ENCODE data around the gene ZC3H12C.

ZC3H12C gene

DNA sequence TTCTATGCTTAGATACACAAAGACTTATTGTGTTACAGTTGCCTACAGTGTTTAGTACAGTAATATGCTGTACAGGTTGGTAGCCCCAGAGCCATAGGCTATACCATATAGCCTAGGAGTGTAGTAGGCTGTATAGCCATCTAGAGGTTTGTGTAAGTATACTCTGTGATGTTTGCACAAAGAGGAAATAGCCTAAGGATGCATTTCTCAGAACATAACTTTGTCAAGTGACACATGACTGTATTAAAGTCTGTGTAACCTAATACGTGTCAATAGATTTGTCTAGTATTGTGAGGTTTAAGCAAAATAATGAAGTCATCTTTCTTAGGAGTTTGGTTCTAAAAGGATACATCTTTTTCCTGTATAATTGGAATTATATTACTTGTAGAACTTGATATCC is 5.5 kb downstream of the ZC3H12C start:
- peak; percentile 51 for DNase-seq

DNA sequence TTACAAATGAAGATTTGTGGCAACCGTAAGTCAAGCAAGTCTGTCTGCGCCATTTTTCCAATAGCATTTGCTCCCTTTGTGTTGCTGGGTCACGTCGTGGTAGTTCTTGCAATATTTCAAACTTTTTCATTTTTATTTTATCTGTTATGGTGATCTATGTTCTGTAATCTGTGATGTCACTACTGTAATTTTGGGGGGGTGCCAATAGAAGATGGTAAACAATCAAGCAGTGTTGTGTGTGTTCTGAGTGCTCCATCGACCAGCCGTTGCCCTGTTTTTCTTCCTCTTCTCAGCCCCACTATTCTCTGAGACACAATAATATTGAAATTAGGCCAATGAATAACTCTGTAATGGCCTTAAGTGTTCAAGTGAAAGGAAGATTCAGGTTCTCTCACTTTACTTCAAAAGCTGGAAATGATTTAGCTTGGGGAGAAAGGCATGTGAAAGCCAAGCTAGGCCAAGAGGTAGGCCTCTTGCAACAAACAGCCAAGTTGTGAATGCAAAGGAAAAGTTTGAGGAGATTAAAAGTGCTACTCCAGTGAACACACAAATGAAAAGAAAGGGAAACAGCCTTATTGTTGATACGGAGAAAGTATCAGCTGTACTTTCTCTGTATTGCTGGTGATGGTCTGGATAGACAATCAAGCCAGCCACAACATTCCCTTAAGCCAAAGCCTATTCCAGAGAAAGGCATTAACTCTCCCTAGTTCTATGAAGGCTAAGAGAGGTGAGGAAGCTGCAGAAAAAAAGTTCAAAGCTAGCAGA is 7.5 kb downstream of the ZC3H12C start:
- no peak for DNase-seq

- no peak for DNase-seq
These were observed 13.6 kb downstream of the ZC3H12C start for GRCh38 chr11:110106713-110107274.

DNA sequence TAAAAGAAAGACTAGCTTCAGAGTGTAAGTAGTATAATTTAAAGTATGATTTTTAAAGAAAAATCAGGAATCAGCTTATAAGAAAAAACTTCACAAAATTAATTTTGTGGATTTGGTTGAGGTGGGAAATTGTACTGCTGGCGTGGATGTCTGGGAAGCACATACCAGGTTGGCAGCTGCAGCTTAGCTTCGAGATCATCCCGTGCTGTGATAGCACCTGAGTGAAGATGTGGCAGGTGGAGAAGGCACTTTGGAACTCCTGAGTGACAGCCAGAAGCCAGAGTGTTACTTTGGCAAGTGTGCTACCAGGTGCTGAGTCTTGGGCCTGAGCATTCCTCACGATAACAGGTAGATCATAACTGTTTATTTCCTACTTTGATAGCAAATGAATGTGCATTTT is 17.7 kb downstream of the ZC3H12C start:
- no peak for DNase-seq

- no peak for DNase-seq
These were observed 19.3 kb downstream of the ZC3H12C start for GRCh38 chr11:110112457-110112856.

DNA sequence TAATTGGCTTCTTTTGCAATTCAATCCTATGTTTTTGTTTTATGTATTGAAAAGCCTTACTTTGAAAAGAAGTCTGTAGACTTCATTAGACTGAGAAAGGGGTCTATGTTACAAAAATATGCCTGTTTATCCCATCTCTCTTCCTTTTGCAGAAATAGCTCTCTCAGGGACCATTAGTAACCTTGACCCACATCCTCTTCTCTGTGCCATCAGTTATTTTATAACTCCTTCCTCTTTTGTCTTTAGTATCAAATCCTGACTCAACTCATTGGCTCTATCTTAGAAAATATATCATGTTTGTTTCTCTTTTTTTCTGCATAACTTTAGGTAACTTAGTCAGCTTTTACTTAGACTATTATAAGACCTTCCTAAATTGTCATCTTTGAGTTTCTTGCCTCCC is 20.3 kb downstream of the ZC3H12C start:
- DNase-seq = peak; percentile 36

DNA sequence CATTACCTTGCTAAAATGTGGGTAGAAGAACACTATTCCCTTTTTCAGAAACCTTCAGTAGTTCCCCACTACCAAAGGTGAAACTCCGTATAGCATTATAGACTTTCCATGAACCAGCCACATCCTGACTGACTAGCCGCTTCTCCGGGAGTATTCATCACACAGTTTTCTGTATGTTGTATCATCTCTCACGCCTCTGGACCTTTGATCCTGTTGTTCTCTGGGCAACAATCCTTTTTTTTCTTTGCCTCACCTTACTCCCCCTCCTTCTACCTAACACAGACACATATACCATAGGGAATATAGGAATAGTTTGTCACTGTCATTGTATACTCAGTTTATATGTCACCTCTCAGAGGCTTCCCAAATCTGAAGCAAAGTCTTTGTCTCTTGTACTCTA is 20.8 kb downstream of the ZC3H12C start:
- no peak for DNase-seq

DNA sequence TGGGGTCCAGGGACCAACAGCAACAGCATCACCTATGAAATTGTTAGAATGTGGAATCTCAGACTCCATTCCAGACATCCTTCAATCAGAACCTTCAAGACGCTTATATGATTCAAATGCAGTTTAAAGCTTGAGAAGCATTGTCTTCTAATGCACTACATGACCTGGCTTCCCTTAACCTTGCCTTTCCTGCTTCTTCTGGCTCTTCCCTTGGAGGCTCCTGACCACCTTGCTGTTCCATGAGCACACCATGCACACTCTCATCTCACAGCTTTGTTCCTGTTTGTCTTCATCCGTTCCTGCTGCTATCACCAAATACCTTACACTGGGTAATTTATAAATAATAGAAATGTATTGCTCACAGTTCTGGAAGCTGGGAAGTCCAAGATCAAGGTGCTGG is 26.1 kb downstream of the ZC3H12C start:
- DNase-seq = no peak

DNA sequence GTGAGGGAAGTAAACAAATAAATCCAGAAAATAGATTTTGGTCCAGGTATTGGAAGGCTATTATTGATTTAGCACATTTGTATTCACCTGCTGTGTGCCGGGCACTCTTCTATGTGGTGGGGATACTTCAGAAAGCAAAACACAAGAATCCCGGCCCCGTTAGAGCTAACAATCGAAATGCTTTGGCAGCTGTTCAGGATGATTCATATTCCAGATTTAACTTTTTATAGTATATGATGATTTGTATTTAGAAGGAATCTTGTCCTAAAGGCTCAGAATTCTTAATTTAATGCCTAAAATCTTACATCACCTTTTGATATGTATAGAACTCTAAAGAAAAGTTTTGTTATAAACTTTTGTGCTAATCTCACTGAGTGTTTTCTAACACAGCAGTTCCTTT is 28.0 kb downstream of the ZC3H12C start:
- DNase-seq = no peak

- no peak for DNase-seq
These were observed 29.8 kb downstream of the ZC3H12C start for GRCh38 chr11:110123003-110123402.

DNA sequence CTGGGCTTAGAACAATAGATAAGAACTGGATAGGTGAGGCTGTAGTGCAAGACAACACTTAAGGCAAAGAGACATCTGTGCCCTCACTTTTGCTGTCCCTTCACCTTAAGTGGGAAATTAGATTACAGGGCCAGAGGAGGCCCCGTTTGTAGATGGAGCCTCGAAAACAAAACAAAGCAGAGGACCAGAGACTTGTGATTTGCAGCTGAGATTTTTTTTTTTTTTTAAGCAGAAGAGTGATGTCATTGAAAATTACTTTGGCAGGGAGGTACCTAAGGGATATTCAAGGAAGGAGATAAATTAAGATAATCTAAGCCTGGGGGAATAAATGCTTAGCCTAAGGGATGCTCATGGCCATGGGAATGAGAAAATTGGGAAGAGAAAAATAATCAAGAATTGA is 31.4 kb downstream of the ZC3H12C start:
- DNase-seq = no peak

DNA sequence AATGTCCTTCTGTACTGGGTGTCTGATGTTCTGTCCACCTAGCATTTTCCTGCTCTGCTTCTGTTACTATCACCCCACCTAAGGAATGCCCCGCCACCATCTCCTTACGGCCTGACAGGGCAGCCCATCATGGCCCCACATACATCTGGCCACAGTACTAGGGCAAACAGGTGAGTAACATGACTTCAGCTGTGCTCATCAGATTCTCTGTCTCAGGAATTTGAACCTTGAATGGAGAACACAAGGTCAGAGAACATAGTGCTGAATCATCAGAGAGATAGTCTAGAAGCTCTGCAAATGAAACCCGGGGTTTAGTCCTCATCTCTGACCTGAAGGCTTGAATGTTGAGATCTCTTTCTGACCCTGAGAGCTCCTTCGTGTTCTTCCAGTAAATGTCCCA is 32.4 kb downstream of the ZC3H12C start:
- no peak for DNase-seq

- DNase-seq = no peak
These were observed 33.7 kb downstream of the ZC3H12C start for GRCh38 chr11:110126936-110127335.

- no peak for DNase-seq
These were observed 35.0 kb downstream of the ZC3H12C start for GRCh38 chr11:110128161-110128560.

GRCh38 chr11:110130642-110131238 is 37.5 kb downstream of the ZC3H12C start:
- no peak for DNase-seq

GRCh38 chr11:110131386-110132123 is 38.4 kb downstream of the ZC3H12C start:
- DNase-seq = no peak

- DNase-seq = no peak
These were observed 40.0 kb downstream of the ZC3H12C start for GRCh38 chr11:110133160-110133559.

GRCh38 chr11:110134110-110134509 is 40.9 kb downstream of the ZC3H12C start:
- DNase-seq = no peak

- DNase-seq = no peak
These were observed 48.6 kb downstream of the ZC3H12C start for GRCh38 chr11:110141812-110142211.

- DNase-seq = peak; percentile 76
These were observed 54.9 kb downstream of the ZC3H12C start for GRCh38 chr11:110147962-110148709.

- peak; percentile 83 for DNase-seq
These were observed 55.9 kb downstream of the ZC3H12C start for GRCh38 chr11:110148775-110149744.

DNA sequence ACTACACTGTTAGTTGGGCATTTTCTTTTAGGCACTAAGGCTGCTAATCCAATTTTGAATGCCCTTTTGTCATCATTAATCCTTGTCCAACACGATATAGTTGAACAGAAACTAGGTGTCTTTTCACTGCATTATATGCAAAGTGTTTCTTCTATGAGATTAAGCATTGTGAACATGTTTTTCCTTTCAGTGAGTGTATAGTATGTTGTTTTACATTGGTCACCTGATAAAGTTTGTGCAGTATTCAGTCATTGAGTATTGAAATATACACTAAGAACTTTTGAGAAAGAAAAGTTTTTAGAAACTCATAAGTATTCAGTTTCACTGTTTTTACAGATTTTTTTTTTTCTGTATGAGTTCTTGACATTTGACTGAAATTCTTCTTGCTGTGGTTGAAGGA is 59.0 kb downstream of the ZC3H12C start:
- no peak for DNase-seq

Data from GF-D8 (cell line).